Measurements from ENCODE around the gene ZNF608.

- no peak for TF ChIP-seq CTCF (IDR thresholded peaks at IDR 0.05)
- no peak for TF ChIP-seq EP300 (IDR thresholded peaks at IDR 0.05)
These were observed 5.4 kb downstream of the ZNF608 start for GRCh38 chr5:124740991-124741583.

All from ovary (tissue), 3 donors.